HG03139 (cell line): ENCODE results near the gene TNFSF12.

ENCODE experiments used
- ATAC-seq: cut with Tn5 transposase; IDR thresholded peaks from one replicate; pipeline ENCODE4 v1.9.1; 2021; ENCODE audit not compliant: unreplicated experiment

Gene TNFSF12

GRCh38 chr17:7548585-7549400 is at the start of gene TNFSF12:
Gene TNFSF12, plus strand, starts transcription at chr17:7549058. Its CDS starts 96 bp downstream, at chr17:7549154.
- ATAC-seq = no peak

GRCh38 chr17:7499161-7499560 is 49.7 kb upstream of the TNFSF12 start:
- no peak for ATAC-seq

- no peak for ATAC-seq
Measured at GRCh38 chr17:7501729-7502128, 47.1 kb upstream of the TNFSF12 start.

- ATAC-seq = no peak
Measured at GRCh38 chr17:7502171-7502847, 46.5 kb upstream of the TNFSF12 start.

GRCh38 chr17:7502987-7503386 is 45.9 kb upstream of the TNFSF12 start:
- ATAC-seq = no peak

- no peak for ATAC-seq
Measured at GRCh38 chr17:7503521-7503920, 45.3 kb upstream of the TNFSF12 start.

GRCh38 chr17:7508145-7508544 is 40.7 kb upstream of the TNFSF12 start:
- ATAC-seq = no peak

GRCh38 chr17:7508846-7509245 is 40.0 kb upstream of the TNFSF12 start:
- ATAC-seq = no peak

- no peak for ATAC-seq
Measured at GRCh38 chr17:7509937-7510336, 38.9 kb upstream of the TNFSF12 start.

- no peak for ATAC-seq
Measured at GRCh38 chr17:7511108-7511507, 37.8 kb upstream of the TNFSF12 start.

GRCh38 chr17:7512105-7512504 is 36.8 kb upstream of the TNFSF12 start:
- ATAC-seq = no peak

- ATAC-seq = no peak
Measured at GRCh38 chr17:7512824-7513540, 35.9 kb upstream of the TNFSF12 start.

- no peak for ATAC-seq
Measured at GRCh38 chr17:7513850-7514419, 34.9 kb upstream of the TNFSF12 start.

- ATAC-seq = no peak
Measured at GRCh38 chr17:7515911-7516610, 32.8 kb upstream of the TNFSF12 start.

- no peak for ATAC-seq
Measured at GRCh38 chr17:7523033-7523432, 25.8 kb upstream of the TNFSF12 start.

GRCh38 chr17:7528842-7529241 is 20.0 kb upstream of the TNFSF12 start:
- no peak for ATAC-seq

- no peak for ATAC-seq
Measured at GRCh38 chr17:7530023-7530900, 18.6 kb upstream of the TNFSF12 start.

- ATAC-seq = no peak
Measured at GRCh38 chr17:7538050-7538449, 10.8 kb upstream of the TNFSF12 start.

GRCh38 chr17:7538891-7539545 is 9.8 kb upstream of the TNFSF12 start:
- no peak for ATAC-seq
